ENCODE results near the gene ESRRB.

ESRRB gene

DNA sequence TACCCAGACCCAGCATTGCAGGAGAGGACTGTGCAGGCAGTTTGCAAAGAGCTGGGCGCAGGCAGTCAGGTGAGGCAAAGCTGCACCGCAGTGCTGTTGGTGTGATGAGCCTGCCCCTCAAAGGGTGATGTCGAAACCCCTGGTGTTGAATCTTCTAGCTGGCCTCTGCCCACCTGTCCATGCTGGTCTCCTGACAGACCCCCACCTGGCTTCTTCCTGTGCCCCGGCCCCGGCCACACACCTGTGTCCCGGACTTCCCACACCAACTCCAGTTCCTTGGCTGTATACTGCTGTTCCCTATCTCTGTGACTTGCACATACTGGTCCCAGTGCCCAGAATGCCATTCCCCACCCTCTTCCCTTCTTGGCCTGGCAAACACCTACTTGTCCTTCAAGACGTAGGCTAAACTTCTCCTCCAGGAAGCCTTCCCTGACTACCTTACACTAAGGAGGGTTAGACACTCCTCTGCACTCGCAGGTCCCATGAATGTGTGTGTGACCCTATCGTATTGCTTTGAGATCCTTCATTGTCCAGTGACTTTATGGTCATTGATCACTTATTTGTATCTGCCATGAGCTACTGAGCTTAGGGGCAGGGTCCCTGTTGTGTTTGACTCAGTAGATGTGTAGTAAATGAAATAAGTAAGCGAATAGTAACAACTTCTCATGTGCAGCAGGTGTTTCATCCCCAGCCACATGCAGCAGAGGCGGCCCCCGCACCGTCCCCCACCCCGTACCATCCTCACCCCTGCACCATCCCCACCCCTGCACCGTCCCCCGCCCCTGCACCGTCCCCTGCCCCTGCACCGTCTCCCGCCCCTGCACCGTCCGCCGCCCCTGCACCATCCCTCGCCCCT lies 37.4 kb downstream of the ESRRB start:
- Histone ChIP-seq H3K36me3 (ENCODE audit: insufficient read depth, low read length) (no peaks in the 10 kb centered on the region), H2AFZ (ENCODE audit: low read length) (no peak overlapping the region), H4K20me1 (ENCODE audit: insufficient read depth, low read length, poor library complexity, severe bottlenecking) (no peaks in the 10 kb centered on the region), H3K4me1 (ENCODE audit: insufficient read depth, low read length, poor library complexity, severe bottlenecking) (no peaks in the 10 kb centered on the region), H3K4me2 (ENCODE audit: low read depth, low read length, poor library complexity, severe bottlenecking) (no peak overlapping the region), H3K27me3 (ENCODE audit: insufficient read depth, low read length, poor library complexity, severe bottlenecking) (no peaks in the 10 kb centered on the region), H3F3A (ENCODE audit: low read depth) (no peaks in the 10 kb centered on the region), H3K9ac (ENCODE audit: low read depth, low read length, poor library complexity, severe bottlenecking) (no peak overlapping the region), H3K4me3 (ENCODE audit: low read length, poor library complexity, severe bottlenecking) (no peak overlapping the region), H3K9me2 (replicated peaks; ENCODE audit: low read depth, low read length) (no peaks in the 10 kb centered on the region), H3K79me2 (ENCODE audit: insufficient read depth, low read length) (no peaks in the 10 kb centered on the region), H3K9me3 (ENCODE audit: insufficient read depth, low read depth, low read length) (no peaks in the 10 kb centered on the region)
- no peak for TF ChIP-seq EZH2phosphoT487 (IDR thresholded peaks at IDR 0.05; ENCODE audit: borderline replicate concordance)

DNA sequence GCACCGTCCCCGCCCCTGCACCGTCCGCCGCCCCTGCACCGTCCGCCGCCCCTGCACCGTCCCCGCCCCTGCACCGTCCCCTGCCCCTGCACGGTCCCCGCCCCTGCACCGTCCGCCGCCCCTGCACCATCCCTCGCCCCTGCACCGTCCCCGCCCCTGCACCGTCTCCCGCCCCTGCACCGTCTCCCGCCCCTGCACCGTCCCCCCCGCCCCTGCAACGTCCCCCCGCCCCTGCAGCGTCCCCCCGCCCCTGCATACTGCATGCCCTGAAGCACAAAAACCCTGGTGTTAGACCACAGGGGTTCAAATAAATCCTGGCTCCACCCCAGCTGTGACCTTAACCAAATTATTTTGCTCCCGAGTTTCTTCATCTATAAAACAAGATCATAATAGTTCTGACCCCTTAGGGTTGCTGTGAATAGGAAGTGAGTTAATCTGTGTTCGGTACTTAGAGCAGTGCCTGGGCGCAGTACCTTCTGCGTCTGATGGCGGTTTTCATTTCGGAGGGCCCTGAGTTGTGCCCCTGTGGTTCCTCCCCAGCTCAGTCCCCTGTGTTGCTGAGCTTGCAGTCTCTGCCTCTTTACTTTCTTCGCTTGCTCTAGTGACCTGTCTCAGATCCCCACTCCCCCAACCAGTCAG lies 38.1 kb downstream of the ESRRB start:
- Histone ChIP-seq H4K20me1 (ENCODE audit: insufficient read depth, low read length, poor library complexity, severe bottlenecking) (no peaks in the 10 kb centered on the region), H3K9ac (ENCODE audit: low read depth, low read length, poor library complexity, severe bottlenecking) (no peak overlapping the region), H3K9me3 (ENCODE audit: insufficient read depth, low read depth, low read length) (no peaks in the 10 kb centered on the region), H3K36me3 (ENCODE audit: insufficient read depth, low read length) (no peaks in the 10 kb centered on the region), H3K4me1 (ENCODE audit: insufficient read depth, low read length, poor library complexity, severe bottlenecking) (no peaks in the 10 kb centered on the region), H3F3A (ENCODE audit: low read depth) (no peaks in the 10 kb centered on the region), H3K79me2 (ENCODE audit: insufficient read depth, low read length) (no peaks in the 10 kb centered on the region), H3K4me2 (ENCODE audit: low read depth, low read length, poor library complexity, severe bottlenecking) (no peak overlapping the region), H3K27me3 (ENCODE audit: insufficient read depth, low read length, poor library complexity, severe bottlenecking) (no peaks in the 10 kb centered on the region), H2AFZ (ENCODE audit: low read length) (no peak overlapping the region), H3K4me3 (ENCODE audit: low read length, poor library complexity, severe bottlenecking) (no peak overlapping the region), H3K9me2 (replicated peaks; ENCODE audit: low read depth, low read length) (no peaks in the 10 kb centered on the region)
- no peak for TF ChIP-seq CTCF (conservative IDR thresholded peaks at IDR 0.05; ENCODE audit: low read length)
- no peak for TF ChIP-seq EZH2phosphoT487 (IDR thresholded peaks at IDR 0.05; ENCODE audit: borderline replicate concordance)

DNA sequence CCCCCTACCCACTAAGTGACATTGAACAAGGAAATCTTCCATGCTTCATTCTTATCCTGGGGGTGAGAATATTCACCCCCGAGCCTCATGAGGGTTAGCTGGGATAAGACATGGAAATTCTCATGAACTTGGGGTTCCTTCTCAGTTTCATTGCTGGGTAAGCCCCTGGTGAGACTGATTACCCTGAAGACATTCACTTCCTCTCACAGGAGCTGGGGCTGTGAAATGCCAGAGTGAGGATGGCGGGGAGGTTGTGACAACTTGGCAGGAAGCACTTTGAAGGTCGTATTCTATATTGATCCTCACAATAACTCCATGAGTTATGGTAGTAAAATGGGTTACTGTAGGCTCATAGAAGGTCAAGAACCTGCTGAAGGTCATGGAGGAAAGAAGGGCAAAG lies 43.5 kb downstream of the ESRRB start:
- Histone ChIP-seq H4K20me1 (ENCODE audit: insufficient read depth, low read length, poor library complexity, severe bottlenecking) (no peaks in the 10 kb centered on the region), H3K79me2 (ENCODE audit: insufficient read depth, low read length) (no peaks in the 10 kb centered on the region), H3K9ac (ENCODE audit: low read depth, low read length, poor library complexity, severe bottlenecking) (no peak overlapping the region), H3K36me3 (ENCODE audit: insufficient read depth, low read length) (no peaks in the 10 kb centered on the region), H3K4me3 (ENCODE audit: low read length, poor library complexity, severe bottlenecking) (no peak overlapping the region), H3K4me1 (ENCODE audit: insufficient read depth, low read length, poor library complexity, severe bottlenecking) (no peaks in the 10 kb centered on the region), H3K27me3 (ENCODE audit: insufficient read depth, low read length, poor library complexity, severe bottlenecking) (no peaks in the 10 kb centered on the region), H3K9me2 (replicated peaks; ENCODE audit: low read depth, low read length) (no peaks in the 10 kb centered on the region), H2AFZ (ENCODE audit: low read length) (no peak overlapping the region), H3K4me2 (ENCODE audit: low read depth, low read length, poor library complexity, severe bottlenecking) (no peak overlapping the region), H3F3A (ENCODE audit: low read depth) (no peaks in the 10 kb centered on the region), H3K9me3 (ENCODE audit: insufficient read depth, low read depth, low read length) (no peaks in the 10 kb centered on the region)
- TF ChIP-seq EZH2phosphoT487 (IDR thresholded peaks at IDR 0.05; ENCODE audit: borderline replicate concordance) (no peak), CTCF (conservative IDR thresholded peaks at IDR 0.05; ENCODE audit: low read length) (no peak)
